ENCODE results near the gene FOLR3.
"Not testable (repeated sequence)": the region's sequence is repeated elsewhere in the genome, so short reads cannot be mapped to it uniquely, and the experiment has no call there.

FOLR3 gene

DNA sequence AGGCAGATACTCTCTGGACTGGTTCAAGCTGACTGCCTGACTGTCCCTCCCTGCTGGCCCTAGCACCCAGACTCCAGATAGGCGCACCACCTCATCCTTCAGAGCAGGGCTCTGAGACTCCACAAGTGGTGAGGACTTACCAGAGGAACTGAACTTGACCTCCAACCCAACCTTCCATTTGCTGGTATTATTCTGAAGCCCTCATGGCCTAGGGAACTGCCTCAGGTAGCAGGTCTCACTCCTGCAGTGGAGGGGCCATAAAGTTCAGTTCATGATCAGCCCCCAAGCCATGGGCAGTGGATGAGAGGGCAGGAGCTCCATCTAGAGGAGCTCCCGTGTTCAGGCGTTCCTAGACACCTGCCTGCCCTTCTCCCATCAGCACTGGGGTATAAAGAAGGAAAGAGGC, 46.0 kb downstream of the FOLR3 start:
- H3K27ac ChIP-seq (ENCODE audit: extremely low read depth, low read depth, low read length); H3K36me3 ChIP-seq (ENCODE audit: control insufficient read depth in 2 of 2, insufficient read depth in 1 of 2, low read length in 2 of 2); H3K4me3 ChIP-seq (ENCODE audit: low read depth, low read length); H3K9me3 ChIP-seq (ENCODE audit: control insufficient read depth, insufficient read depth, low read depth, low read length); H3K4me1 ChIP-seq (ENCODE audit: control insufficient read depth, insufficient read depth, low read length): not testable (repeated sequence)
- TF ChIP-seq ZNF654 (tag by site-specific recombination; IDR thresholded peaks at IDR 0.05; ENCODE audit: low read depth) = peak; percentile 43
- TF ChIP-seq, protein P1, sequence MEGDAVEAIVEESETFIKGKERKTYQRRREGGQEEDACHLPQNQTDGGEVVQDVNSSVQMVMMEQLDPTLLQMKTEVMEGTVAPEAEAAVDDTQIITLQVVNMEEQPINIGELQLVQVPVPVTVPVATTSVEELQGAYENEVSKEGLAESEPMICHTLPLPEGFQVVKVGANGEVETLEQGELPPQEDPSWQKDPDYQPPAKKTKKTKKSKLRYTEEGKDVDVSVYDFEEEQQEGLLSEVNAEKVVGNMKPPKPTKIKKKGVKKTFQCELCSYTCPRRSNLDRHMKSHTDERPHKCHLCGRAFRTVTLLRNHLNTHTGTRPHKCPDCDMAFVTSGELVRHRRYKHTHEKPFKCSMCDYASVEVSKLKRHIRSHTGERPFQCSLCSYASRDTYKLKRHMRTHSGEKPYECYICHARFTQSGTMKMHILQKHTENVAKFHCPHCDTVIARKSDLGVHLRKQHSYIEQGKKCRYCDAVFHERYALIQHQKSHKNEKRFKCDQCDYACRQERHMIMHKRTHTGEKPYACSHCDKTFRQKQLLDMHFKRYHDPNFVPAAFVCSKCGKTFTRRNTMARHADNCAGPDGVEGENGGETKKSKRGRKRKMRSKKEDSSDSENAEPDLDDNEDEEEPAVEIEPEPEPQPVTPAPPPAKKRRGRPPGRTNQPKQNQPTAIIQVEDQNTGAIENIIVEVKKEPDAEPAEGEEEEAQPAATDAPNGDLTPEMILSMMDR (tag by site-specific recombination; IDR thresholded peaks at IDR 0.05) = 0 out of 2 replicates have a peak, but pooled peaks have one; percentile 14
- CTCF ChIA-PET = interaction anchor here (0.7 to 4.0 kb wide), 10 partner anchors 15 to 449 kb away, joined by 3 to 48 read pairs (median 7); no protein-coding TSS in a partner anchor
- POLR2A ChIA-PET = interaction anchor here (0.5 kb wide), 2 partner anchors 9 to 87 kb away, joined by 3 to 5 read pairs; no protein-coding TSS in a partner anchor

DNA sequence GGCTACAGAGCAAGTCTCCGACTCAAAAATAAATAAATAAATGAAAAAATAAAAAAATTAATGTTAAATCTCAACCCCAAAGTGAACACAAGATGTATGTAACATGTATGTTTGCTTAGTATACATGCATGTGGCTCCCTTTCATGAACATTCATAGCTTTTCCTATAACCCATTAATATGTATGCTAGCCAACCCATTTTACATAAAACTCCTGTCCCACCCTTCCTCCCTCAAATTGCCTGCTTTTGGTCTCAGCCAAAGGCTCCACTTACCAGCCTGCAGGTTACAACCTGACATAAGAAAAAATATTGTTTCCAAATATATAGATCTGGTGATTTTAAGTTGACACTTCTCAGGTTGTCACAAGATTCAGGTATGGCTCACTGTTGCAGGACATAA, 52.7 kb downstream of the FOLR3 start:
- H3K4me1 ChIP-seq (ENCODE audit: control insufficient read depth, insufficient read depth, low read length) = no peaks in the 10 kb centered on the region
- TF ChIP-seq SETDB1 (IDR thresholded peaks at IDR 0.05; ENCODE audit: insufficient read length, low read length) (no peak), ZNF76 (tag by site-specific recombination; IDR thresholded peaks at IDR 0.05; ENCODE audit: borderline replicate concordance, low read depth) (no peak), ZNF677 (tag by site-specific recombination; IDR thresholded peaks at IDR 0.05) (no peak), ZNF2 (tag by site-specific recombination; IDR thresholded peaks at IDR 0.05) (no peak), GLI2 (tag by site-specific recombination; IDR thresholded peaks at IDR 0.05; ENCODE audit: borderline replicate concordance, low read depth) (no peak), PRDM1 (tag by site-specific recombination; IDR thresholded peaks at IDR 0.05) (no peak), ZFHX2 (tag by site-specific recombination; conservative IDR thresholded peaks at IDR 0.05) (no peak), ZNF610 (tag by site-specific recombination; IDR thresholded peaks at IDR 0.05; ENCODE audit: borderline replicate concordance) (no peak), ZNF544 (tag by site-specific recombination; IDR thresholded peaks at IDR 0.05) (no peak), ZBTB7A (tag by site-specific recombination; IDR thresholded peaks at IDR 0.05; ENCODE audit: low read depth) (no peak), ZNF146 (tag by site-specific recombination; IDR thresholded peaks at IDR 0.05) (no peak), ZFP41 (tag by site-specific recombination; IDR thresholded peaks at IDR 0.05; ENCODE audit: borderline replicate concordance) (no peak), ZNF561 (tag by site-specific recombination; IDR thresholded peaks at IDR 0.05; ENCODE audit: borderline replicate concordance) (no peak), ZNF175 (tag by site-specific recombination; IDR thresholded peaks at IDR 0.05) (no peak)
- TF ChIP-seq, protein P2, sequence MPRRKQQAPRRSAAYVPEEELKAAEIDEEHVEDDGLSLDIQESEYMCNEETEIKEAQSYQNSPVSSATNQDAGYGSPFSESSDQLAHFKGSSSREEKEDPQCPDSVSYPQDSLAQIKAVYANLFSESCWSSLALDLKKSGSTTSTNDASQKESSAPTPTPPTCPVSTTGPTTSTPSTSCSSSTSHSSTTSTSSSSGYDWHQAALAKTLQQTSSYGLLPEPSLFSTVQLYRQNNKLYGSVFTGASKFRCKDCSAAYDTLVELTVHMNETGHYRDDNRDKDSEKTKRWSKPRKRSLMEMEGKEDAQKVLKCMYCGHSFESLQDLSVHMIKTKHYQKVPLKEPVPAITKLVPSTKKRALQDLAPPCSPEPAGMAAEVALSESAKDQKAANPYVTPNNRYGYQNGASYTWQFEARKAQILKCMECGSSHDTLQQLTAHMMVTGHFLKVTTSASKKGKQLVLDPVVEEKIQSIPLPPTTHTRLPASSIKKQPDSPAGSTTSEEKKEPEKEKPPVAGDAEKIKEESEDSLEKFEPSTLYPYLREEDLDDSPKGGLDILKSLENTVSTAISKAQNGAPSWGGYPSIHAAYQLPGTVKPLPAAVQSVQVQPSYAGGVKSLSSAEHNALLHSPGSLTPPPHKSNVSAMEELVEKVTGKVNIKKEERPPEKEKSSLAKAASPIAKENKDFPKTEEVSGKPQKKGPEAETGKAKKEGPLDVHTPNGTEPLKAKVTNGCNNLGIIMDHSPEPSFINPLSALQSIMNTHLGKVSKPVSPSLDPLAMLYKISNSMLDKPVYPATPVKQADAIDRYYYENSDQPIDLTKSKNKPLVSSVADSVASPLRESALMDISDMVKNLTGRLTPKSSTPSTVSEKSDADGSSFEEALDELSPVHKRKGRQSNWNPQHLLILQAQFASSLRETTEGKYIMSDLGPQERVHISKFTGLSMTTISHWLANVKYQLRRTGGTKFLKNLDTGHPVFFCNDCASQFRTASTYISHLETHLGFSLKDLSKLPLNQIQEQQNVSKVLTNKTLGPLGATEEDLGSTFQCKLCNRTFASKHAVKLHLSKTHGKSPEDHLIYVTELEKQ (tag by site-specific recombination; IDR thresholded peaks at IDR 0.05; ENCODE audit: borderline replicate concordance) = no peak
- TF ChIP-seq, protein P3, sequence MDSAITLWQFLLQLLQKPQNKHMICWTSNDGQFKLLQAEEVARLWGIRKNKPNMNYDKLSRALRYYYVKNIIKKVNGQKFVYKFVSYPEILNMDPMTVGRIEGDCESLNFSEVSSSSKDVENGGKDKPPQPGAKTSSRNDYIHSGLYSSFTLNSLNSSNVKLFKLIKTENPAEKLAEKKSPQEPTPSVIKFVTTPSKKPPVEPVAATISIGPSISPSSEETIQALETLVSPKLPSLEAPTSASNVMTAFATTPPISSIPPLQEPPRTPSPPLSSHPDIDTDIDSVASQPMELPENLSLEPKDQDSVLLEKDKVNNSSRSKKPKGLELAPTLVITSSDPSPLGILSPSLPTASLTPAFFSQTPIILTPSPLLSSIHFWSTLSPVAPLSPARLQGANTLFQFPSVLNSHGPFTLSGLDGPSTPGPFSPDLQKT (IDR thresholded peaks at IDR 0.05; ENCODE audit: borderline replicate concordance, low read depth, low read length) = no peak
- TF ChIP-seq, protein P4, sequence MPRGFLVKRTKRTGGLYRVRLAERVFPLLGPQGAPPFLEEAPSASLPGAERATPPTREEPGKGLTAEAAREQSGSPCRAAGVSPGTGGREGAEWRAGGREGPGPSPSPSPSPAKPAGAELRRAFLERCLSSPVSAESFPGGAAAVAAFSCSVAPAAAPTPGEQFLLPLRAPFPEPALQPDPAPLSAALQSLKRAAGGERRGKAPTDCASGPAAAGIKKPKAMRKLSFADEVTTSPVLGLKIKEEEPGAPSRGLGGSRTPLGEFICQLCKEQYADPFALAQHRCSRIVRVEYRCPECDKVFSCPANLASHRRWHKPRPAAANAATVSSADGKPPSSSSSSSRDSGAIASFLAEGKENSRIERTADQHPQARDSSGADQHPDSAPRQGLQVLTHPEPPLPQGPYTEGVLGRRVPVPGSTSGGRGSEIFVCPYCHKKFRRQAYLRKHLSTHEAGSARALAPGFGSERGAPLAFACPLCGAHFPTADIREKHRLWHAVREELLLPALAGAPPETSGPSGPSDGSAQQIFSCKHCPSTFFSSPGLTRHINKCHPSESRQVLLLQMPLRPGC (tag by site-specific recombination; IDR thresholded peaks at IDR 0.05) = no peak
- TF ChIP-seq, protein P5, sequence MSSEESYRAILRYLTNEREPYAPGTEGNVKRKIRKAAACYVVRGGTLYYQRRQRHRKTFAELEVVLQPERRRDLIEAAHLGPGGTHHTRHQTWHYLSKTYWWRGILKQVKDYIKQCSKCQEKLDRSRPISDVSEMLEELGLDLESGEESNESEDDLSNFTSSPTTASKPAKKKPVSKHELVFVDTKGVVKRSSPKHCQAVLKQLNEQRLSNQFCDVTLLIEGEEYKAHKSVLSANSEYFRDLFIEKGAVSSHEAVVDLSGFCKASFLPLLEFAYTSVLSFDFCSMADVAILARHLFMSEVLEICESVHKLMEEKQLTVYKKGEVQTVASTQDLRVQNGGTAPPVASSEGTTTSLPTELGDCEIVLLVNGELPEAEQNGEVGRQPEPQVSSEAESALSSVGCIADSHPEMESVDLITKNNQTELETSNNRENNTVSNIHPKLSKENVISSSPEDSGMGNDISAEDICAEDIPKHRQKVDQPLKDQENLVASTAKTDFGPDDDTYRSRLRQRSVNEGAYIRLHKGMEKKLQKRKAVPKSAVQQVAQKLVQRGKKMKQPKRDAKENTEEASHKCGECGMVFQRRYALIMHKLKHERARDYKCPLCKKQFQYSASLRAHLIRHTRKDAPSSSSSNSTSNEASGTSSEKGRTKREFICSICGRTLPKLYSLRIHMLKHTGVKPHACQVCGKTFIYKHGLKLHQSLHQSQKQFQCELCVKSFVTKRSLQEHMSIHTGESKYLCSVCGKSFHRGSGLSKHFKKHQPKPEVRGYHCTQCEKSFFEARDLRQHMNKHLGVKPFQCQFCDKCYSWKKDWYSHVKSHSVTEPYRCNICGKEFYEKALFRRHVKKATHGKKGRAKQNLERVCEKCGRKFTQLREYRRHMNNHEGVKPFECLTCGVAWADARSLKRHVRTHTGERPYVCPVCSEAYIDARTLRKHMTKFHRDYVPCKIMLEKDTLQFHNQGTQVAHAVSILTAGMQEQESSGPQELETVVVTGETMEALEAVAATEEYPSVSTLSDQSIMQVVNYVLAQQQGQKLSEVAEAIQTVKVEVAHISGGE (tag by site-specific recombination; conservative IDR thresholded peaks at IDR 0.05; ENCODE audit: low read depth) = no peak
- H3K27ac ChIP-seq (ENCODE audit: extremely low read depth, low read depth, low read length) = no peak overlapping the region
- no peak overlapping the region for H3K4me3 ChIP-seq (ENCODE audit: low read depth, low read length)
- H3K9me3 ChIP-seq (ENCODE audit: control insufficient read depth, insufficient read depth, low read depth, low read length) = no peaks in the 10 kb centered on the region
- H3K36me3 ChIP-seq (ENCODE audit: control insufficient read depth in 2 of 2, insufficient read depth in 1 of 2, low read length in 2 of 2) = no peaks in the 10 kb centered on the region
- POLR2A ChIA-PET = no interaction called here
- CTCF ChIA-PET = interaction anchor here (0.7 to 1.2 kb wide), 3 partner anchors 41 to 83 kb away, joined by 3 to 4 read pairs (median 4); no protein-coding TSS in a partner anchor

Measured in HEK293 (cell line).